Fibroblast of lung (primary cell): ENCODE measurements around the gene HDAC8.

Experiments used
- CTCF ChIP-seq, 2 donors: IDR thresholded peaks in 1 of 2; conservative IDR thresholded peaks in 1 of 2; 1 replicate in 1 of 2; 2 replicates in 1 of 2; pipeline ENCODE4 v1.5.1; 2011 to 2012; ENCODE audit warnings: low read length in 2 of 2, control low read depth in 1 of 2, inconsistent platforms in 1 of 2, low read depth in 1 of 2, mild to moderate bottlenecking in 1 of 2
- EZH2 ChIP-seq: IDR thresholded peaks from 2 replicates; pipeline ENCODE4 v1.5.1; 2012; ENCODE audit warnings: low read length, control low read depth, mild to moderate bottlenecking; ENCODE audit errors: missing control alignments

GRCh38 chrX:72468607-72469006 lies 104.0 kb downstream of the HDAC8 start:
- TF ChIP-seq CTCF (conservative IDR thresholded peaks at IDR 0.05 in 1 of 2, IDR thresholded peaks at IDR 0.05 in 1 of 2; ENCODE audit: low read depth in 1 of 2, low read length in 2 of 2) = no peak
- no peak for TF ChIP-seq EZH2
